GM21737 (cell line): ENCODE measurements around the gene REPIN1.

Experiments used
- ATAC-seq: cut with Tn5 transposase; IDR thresholded peaks from one replicate; pipeline ENCODE4 v1.9.1; 2021; ENCODE audit warnings: mild to moderate bottlenecking, moderate library complexity; ENCODE audit not compliant: unreplicated experiment

REPIN1 gene

DNA sequence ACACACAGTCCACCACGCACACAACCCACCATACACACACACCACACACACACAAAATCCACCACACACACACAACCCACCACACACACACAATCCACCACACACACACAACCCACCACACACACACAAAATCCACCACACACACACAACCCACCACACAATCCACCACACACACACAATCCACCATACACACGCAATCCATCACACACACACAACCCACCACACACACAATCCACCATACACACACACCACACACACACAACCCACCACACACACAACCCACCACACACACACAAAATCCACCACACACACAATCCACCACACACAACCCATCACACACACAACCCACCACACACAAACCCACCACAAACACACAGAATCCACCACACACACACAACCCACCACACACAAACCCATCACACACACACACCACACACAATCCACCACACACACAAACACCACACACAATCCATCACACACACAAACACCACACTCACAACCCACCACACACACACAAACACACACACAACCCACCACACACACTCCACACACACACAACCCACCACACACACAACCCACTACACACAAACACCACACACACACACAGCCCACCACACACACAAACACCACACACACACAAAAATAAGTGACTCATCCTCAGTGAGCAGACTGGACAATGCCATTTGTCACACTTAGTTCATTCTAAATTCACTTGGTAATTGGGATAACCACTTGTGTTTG lies 8.8 kb upstream of the REPIN1 start:
- no peak for ATAC-seq

GRCh38 chr7:150360363-150361058 lies 8.1 kb upstream of the REPIN1 start:
- no peak for ATAC-seq

GRCh38 chr7:150361402-150361801 lies 7.2 kb upstream of the REPIN1 start:
- ATAC-seq: no peak

GRCh38 chr7:150361807-150362621 lies 6.6 kb upstream of the REPIN1 start:
- ATAC-seq: no peak

DNA sequence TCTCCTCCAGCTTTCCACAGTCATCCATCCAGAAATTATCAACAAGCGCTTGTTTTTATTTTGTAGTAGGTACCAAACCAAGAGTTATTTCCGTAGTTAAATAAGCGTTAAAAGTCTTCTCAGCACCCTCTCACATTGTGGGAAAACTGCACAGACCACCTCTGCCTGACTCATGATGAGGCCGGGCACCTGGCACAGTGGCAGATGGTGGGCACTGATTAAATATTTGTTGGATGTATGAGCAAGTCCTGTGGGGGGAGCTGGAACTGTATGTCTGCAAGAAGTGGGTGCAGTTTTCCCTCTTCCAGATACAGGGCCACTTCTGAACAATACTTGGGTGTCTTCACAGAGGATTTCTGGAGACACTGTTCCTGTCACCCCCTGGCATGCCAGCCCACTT lies 5.3 kb upstream of the REPIN1 start:
- ATAC-seq: no peak

- ATAC-seq: no peak
Observed at GRCh38 chr7:150363872-150364271, 4.8 kb upstream of the REPIN1 start.

DNA sequence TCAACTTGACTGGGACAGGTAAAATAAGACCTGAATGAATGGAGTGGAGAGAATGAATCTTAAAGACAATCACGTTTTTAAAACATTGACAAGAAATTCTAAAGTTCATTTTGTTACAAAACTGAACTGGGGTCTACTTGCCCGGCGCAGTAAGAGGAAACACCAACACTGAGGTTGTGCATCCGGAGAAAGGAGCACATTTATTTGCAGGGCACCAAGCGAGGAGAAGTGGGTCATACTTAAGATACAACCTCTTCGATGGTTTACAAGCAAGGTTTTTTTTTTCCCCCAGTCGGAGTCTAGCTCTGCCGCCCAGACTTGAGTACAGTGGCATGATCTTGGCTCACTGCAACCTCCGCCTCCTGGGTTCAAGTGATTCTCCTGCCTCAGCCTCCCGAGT lies 3.4 kb upstream of the REPIN1 start:
- no peak for ATAC-seq

- ATAC-seq: no peak
Observed at GRCh38 chr7:150365673-150366398, 2.8 kb upstream of the REPIN1 start.

DNA sequence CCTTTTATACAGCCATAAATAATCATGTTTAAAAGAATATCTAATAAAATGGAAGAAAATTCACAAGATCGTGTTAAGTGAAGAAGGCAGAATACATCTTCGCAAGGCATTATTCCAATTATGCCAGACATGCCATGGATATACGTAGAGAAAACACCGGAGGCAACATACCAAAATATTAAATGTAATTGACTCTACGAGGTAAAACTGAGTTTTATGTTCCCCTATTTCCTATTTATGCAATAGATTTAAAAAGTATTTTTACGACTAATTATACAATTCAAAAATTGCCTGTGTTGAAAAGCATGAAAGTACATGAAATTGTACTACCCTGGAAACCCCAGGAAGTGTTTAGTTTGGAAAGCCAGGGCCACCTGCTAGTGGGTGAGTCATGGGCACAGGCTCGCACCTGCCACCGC lies 936 bp upstream of the REPIN1 start:
- ATAC-seq: peak; percentile 23

DNA sequence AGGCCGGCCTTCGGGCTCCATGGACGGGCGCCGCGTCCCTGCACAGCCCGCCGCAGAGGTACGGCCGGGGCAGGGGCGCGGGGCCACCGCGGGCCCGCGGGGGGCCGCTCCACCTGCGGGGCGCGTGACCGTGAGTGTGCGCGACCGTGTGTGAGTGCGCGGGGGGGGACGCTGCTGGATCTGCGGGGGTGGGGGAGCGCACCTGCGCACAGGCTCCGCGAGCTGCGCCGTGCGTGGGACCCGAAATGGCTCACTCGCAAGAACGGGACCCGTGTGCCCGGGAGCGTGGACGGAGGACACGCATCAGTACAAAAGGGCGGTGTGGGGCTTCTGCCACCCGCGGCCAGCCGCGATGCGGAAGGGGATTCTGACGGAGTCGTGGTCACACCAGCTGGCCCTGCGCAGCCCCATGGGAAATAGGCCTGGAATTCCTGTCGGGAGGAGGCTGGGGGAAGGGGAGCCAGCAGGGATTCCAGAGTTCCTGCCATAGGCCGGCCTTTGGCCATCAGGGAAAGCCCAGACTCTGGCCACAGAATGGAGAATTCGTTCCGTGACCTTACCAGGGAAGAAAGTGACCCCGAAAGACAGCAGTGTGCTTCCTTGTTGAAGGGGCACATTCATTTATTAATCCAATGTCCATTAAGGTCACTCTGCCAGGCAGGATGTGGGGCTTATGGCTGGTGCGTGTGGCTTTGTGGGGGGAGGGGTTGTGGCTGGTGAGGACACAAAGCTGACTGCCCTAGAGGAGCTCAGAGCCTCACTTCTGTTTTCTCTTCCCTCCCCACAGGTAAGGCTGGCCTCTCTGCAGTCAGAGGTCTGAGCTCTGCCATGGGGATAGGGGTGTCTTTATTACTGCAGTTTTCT lies 494 bp downstream of the REPIN1 start:
- ATAC-seq: peak; percentile 37

- no peak for ATAC-seq
Observed at GRCh38 chr7:150369748-150370501, 1.3 kb downstream of the REPIN1 start.

DNA sequence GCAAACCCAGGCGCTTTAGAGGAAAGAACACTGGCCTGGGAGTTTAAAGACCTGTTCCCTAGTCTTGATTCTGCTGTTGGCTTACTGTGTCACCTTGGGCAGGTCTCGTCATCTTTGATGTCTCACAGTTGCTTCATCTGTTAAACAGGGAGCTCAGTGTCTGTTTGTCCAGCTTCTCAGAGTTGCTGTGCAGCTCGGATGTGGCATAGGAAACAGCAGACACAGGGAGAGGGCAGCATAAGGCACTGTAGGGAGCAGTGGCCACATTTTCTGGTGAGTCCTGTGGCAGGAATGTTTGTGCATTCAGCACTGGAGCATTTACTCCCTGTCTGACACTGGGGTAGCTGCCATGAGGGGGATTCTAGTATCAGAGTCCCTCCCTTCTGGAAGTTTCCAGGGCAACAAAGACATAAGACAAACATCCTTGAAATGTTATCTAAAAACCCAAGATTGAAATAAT lies 2.0 kb downstream of the REPIN1 start:
- ATAC-seq: no peak

DNA sequence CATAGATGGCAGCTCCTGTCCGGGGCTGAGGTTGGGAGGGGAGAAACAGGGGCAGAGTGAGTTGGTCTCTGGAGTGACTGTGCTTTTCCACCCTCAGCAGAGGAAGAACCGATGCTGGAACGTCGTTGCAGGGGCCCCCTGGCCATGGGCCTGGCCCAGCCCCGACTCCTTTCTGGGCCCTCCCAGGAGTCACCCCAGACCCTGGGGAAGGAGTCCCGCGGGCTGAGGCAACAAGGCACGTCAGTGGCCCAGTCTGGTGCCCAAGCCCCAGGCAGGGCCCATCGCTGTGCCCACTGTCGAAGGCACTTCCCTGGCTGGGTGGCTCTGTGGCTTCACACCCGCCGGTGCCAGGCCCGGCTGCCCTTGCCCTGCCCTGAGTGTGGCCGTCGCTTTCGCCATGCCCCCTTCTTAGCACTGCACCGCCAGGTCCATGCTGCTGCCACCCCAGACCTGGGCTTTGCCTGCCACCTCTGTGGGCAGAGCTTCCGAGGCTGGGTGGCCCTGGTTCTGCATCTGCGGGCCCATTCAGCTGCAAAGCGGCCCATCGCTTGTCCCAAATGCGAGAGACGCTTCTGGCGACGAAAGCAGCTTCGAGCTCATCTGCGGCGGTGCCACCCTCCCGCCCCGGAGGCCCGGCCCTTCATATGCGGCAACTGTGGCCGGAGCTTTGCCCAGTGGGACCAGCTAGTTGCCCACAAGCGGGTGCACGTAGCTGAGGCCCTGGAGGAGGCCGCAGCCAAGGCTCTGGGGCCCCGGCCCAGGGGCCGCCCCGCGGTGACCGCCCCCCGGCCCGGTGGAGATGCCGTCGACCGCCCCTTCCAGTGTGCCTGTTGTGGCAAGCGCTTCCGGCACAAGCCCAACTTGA lies 2.7 kb downstream of the REPIN1 start:
- ATAC-seq: no peak

DNA sequence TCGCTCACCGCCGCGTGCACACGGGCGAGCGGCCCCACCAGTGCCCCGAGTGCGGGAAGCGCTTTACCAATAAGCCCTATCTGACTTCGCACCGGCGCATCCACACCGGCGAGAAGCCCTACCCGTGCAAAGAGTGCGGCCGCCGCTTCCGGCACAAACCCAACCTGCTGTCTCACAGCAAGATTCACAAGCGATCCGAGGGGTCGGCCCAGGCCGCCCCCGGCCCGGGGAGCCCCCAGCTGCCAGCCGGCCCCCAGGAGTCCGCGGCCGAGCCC lies 3.3 kb downstream of the REPIN1 start:
- ATAC-seq: no peak

- no peak for ATAC-seq
Observed at GRCh38 chr7:150372271-150373048, 3.8 kb downstream of the REPIN1 start.

DNA sequence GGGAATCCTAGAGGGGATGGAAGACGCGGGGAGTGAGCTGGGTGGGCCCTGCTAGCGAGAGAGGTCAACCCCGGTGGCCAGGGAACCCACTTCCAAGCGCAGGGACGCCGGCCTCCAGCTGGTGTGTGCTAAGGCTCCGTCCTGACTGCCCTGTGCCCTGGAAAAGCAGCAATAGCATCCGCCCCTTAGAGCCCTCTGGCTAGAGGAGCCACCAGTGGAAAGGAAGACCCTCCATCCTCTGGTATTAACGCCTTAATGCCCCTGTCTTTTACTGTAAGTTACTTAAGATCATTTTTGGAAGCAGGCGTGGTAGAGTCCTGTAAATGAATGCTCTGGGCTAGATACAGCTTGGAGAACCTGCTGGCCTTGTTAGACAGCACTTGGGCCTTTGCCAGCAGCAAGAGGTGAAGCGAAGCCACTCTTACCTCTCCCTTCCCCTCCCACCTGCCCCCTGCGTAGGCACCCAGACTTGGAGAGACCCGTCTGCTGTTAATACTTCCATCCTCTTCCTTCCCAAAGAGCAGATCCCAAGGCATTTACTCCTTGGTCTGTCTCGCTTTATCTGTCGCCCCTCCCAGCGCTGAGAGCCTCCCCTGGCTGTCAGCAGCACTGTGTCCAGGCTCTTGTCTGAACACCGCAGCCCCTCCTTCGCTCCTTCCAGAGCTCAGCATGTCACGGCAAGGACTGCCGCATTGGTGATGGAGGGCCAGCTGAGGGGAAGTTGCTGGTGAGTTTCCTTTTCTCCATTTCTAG lies 4.6 kb downstream of the REPIN1 start:
- ATAC-seq: no peak

- ATAC-seq: no peak
Observed at GRCh38 chr7:150374026-150374425, 5.4 kb downstream of the REPIN1 start.
